Lower leg skin (tissue), 4 donors: ENCODE data around the gene PHPT1. TPM values are rescaled to one million over a fixed set of nuclear protein-coding genes. Genes with fewer than 3 reads are reported as not detected.
"Not testable (repeated sequence)": the region's sequence is repeated elsewhere in the genome, so short reads cannot be mapped to it uniquely, and the experiment has no call there.

Experiments
- DNase-seq, 2 donors: peaks; one replicate each; pipeline ENCODE4 v3.0.0-alpha.2; 2019; ENCODE audit warnings: low spot score in 2 of 2
- H3K4me3 ChIP-seq: fragments of 200-600 bp; sonication (generic); 2 replicates; pipeline ENCODE4 v1.5.1; 2017; ENCODE audit warnings: mild to moderate bottlenecking, low read depth; ENCODE audit not compliant: poor library complexity, severe bottlenecking
- POLR2A ChIP-seq, 2 donors: fragments of 450-650 bp; IDR thresholded peaks; one replicate each; pipeline ENCODE4 v1.6.1; 2016 to 2017; ENCODE audit warnings: antibody characterized with exemption in 2 of 2, mild to moderate bottlenecking in 1 of 2, moderate library complexity in 1 of 2
- WGBS, 2 donors: methylation state at CpG; one replicate each; pipeline ENCODE4 v1.1.5; 2018; 5-methylcytosine and 5-hydroxymethylcytosine counted together
- intact Hi-C: fragments of 100-400 bp; cut with DNase I; formaldehyde crosslinking; loops from one replicate; pipeline ENCODE4 v1.15.0; 2023; ENCODE audit warnings: low total_unique reads
- total RNA-seq, 4 donors: library from RNA; depleted of rRNA; stranded (reverse); fragments of >200 nt; gene quantifications; one replicate each; pipeline ENCODE4 v1.1.0, GENCODE V29; 2016
- TF ChIP-seq, protein P1 (sequence below), 3 donors: fragments of 450-650 bp; IDR thresholded peaks; one replicate each; pipeline ENCODE4 v1.5.1; 2016; ENCODE audit warnings: antibody characterized with exemption in 3 of 3, mild to moderate bottlenecking in 3 of 3, moderate library complexity in 2 of 3

PHPT1 gene
- total RNA-seq, 4 donors from 2014 or later = 22.0 to 60.4 (median 48.7) TPM

DNA sequence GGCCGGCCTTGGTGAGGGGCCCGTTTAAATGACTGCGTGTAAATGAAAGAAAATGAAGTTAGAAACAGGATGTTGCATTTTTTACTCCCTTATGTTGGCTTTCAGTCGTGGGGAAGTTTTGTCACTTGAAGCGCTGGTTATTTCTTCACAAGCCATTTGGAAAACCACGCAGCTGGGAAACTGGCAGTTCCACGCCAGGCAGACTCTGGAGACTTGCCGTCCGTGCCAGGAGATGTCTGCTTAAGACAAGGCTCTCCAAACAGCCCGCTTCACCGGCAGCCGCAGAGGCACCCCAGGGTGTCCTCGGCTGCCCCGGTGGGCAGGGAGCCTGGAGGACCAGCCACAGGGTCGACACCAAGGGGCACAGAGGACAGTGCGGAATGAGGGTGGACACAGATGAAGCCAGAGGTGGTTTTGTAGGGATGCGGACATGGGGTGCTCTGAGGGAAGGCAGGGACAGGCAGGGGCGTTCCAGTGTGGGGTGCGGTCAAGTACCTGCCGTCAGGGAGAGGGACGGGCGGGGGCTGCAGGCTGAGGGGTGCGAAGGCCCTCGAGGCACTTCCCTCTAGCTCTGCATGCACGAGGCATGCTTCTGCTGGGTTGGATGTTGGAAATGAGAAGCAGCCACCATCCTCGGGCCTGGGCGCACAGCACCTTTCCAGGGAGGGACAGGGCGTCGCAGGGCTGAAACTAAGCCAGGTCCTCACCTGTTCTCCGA, 18.0 kb upstream of the PHPT1 start:
- DNase-seq = no peak
- no peak overlapping the region for H3K4me3 ChIP-seq
- WGBS, 2 donors = 88 to 89% methylated on average over 27 to 30 of the region's 30 CpGs
- TF ChIP-seq POLR2A (IDR thresholded peaks at IDR 0.05) = no peak
- TF ChIP-seq, protein P1, sequence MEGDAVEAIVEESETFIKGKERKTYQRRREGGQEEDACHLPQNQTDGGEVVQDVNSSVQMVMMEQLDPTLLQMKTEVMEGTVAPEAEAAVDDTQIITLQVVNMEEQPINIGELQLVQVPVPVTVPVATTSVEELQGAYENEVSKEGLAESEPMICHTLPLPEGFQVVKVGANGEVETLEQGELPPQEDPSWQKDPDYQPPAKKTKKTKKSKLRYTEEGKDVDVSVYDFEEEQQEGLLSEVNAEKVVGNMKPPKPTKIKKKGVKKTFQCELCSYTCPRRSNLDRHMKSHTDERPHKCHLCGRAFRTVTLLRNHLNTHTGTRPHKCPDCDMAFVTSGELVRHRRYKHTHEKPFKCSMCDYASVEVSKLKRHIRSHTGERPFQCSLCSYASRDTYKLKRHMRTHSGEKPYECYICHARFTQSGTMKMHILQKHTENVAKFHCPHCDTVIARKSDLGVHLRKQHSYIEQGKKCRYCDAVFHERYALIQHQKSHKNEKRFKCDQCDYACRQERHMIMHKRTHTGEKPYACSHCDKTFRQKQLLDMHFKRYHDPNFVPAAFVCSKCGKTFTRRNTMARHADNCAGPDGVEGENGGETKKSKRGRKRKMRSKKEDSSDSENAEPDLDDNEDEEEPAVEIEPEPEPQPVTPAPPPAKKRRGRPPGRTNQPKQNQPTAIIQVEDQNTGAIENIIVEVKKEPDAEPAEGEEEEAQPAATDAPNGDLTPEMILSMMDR (IDR thresholded peaks at IDR 0.05) = no peak
- intact Hi-C loops = no loop called here

- 92 to 94% methylated on average over 21 to 23 of the region's 23 CpGs for WGBS, 2 donors
- H3K4me3 ChIP-seq = no peak overlapping the region
- intact Hi-C loops = no loop called here
- no peak for DNase-seq
- TF ChIP-seq POLR2A (IDR thresholded peaks at IDR 0.05) = no peak
- TF ChIP-seq, protein P1 (IDR thresholded peaks at IDR 0.05) = no peak
Observed at GRCh38 chr9:136831720-136832104, 17.5 kb upstream of the PHPT1 start.

GRCh38 chr9:136832581-136832980, 16.6 kb upstream of the PHPT1 start:
- 90% methylated on average over 9 of the region's 9 CpGs for WGBS, 2 donors
- intact Hi-C loops = no loop called here
- TF ChIP-seq POLR2A (IDR thresholded peaks at IDR 0.05) = no peak
- TF ChIP-seq, protein P1 (IDR thresholded peaks at IDR 0.05) = no peak
- H3K4me3 ChIP-seq = no peak overlapping the region
- no peak for DNase-seq

- intact Hi-C loops, DNase-seq, H3K4me3 ChIP-seq: not testable (repeated sequence)
- 83 to 89% methylated on average over 12 to 16 of the region's 16 CpGs for WGBS, 2 donors
Observed at GRCh38 chr9:136833381-136834048, 15.7 kb upstream of the PHPT1 start.

DNA sequence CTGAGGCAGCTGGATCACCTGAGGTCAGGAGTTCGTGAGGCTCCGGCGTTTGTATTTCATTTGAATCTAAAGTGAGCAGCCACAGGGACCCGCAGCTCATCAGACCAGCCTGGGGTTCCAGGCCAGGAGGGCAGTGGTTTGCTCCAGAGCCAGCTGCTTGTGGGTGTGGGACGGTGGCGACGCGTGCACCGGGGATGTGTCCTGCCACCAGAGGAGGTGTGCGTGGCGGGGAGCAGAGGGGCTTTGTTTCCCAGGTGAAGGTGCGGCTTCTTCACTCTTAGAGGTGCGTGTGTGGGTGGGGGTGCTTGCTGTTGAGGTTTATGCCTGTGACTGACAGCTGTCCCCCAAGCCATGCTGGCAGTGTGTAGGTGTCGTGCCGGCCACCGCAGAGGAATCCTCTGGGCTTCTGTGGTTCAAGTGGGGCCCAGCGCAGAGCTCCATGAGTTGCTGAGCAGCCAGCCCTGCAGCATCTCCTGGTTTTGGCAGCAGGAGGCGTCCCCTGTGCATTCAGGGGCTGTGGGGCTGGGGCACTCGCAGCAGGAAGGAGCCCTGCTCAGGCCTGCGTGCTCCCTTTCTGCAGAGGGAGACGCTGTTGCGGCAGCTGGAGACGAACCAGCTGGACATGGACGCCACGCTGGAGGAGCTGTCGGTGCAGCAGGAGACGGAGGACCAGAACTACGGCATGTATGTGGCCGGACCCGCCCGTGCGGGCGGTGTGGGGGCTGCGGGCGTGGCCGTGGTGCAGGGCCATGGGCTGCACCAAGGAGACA, 13.9 kb upstream of the PHPT1 start:
- no peak overlapping the region for H3K4me3 ChIP-seq
- WGBS, 2 donors = 91 to 92% methylated on average over 36 of the region's 36 CpGs
- intact Hi-C loops = no loop called here
- TF ChIP-seq POLR2A (IDR thresholded peaks at IDR 0.05) = no peak
- TF ChIP-seq, protein P1 (IDR thresholded peaks at IDR 0.05) = no peak
- no peak for DNase-seq
